ENCODE results near the gene YOD1. TPM values are rescaled to one million over a fixed set of nuclear protein-coding genes. Genes with fewer than 3 reads are reported as not detected.
A peak's percentile ranks its signal among the peaks of the same experiment; 100 is the strongest.

YOD1 gene
- total RNA-seq, 1 donor from 2014 or later = 8.0 TPM

DNA sequence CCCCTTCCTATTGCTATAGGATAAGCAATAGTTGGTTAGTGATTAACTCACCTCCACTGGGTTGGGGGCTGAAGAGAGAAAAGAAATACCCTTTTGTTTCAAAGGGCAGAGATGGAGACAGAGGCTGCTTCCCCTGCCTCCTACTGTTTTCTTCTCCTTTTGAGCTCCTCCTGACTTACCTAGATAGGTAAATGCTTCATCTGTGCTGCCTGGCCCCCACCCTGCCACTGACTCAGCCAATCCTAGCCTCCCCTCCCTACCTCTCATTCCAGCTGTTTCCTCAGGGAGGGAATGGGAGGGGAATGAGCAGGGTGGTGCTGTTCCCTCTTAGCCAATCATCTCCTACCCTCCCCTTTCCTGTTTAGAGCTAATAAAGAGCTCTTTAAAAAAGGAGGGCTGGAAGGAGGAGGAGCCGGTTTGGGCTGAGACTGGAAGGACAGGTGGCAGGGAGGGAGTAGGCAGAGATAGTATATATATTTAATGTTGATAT is 18.4 kb downstream of the YOD1 start, which contains the start of gene C1orf116:
TSS of gene C1orf116 (minus strand) at position 229 of the 490 bp plus-strand sequence. CDS start 5,158 bp downstream, outside the sequence.
- Mint-ChIP-seq H3K27me3 (peaks cover 42% of the 10 kb centered on the region), H3K27ac (no peak within 1 kb of the TSS), H3K9me3 (no peaks in the 10 kb centered on the region), H3K4me3 (no peak within 1 kb of the TSS), H3K36me3 (ENCODE audit: low read depth) (no peaks in the 10 kb centered on the region), H3K4me1 (no peaks in the 10 kb centered on the region)
- intact Hi-C loops (cut with micrococcal nuclease) = no loop called here
- DNase-seq = no peak

DNA sequence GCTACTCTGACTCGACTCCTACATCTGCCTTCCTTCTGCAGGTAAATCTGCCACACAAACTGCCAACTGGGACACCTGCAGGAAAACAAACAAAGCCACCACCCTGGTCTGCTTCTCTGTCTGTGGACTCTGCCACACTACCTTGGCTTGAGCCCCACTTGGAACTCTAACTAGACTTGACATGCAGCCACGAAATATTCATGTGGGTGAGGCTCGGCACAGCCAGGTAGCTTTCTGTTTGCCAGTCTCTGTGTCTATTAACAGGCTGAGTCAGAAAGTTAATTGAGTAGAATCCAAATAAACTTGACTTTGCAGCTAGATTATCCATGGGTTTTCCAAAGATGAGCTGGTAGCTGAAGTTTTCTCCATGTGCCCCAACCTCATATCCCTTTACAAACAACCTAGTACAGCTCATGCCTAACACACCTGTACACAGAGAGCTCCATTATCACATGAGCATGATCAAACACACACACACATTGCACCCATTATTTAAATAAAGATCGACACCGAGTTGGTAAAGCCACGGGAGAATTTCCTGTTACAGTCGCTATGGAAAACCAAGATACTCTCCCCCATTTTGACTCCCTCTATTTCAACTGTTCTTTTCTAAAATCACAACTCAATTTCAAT is 19.3 kb downstream of the YOD1 start:
- intact Hi-C loops (cut with micrococcal nuclease) = no loop called here
- Mint-ChIP-seq H3K27me3 (peaks cover 49% of the 10 kb centered on the region), H3K9me3 (no peaks in the 10 kb centered on the region)

DNA sequence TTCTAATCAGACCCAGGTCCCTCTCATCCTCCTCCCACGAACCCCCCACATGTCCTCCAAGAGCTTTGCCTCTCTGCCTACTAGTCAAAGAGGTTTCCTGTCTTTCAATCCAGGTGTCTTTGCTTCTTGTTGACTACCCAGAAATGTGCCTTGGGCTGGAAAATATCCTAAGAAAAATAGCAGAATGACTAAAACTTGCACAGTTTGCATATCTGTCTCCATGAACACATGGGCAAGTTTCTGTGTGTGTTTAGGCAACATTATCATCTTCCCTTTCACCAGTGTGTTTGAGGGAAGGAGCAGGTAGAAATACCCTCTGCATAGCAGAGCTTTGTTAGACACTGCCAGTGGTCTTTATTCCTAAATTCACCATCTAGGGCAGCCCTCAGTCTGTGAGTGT is 20.0 kb downstream of the YOD1 start:
- Mint-ChIP-seq H3K9me3 (no peaks in the 10 kb centered on the region), H3K4me3 (no peak overlapping the region), H3K36me3 (ENCODE audit: low read depth) (no peaks in the 10 kb centered on the region), H3K27me3 (peaks cover 53% of the 10 kb centered on the region), H3K27ac (no peak overlapping the region), H3K4me1 (no peaks in the 10 kb centered on the region)
- intact Hi-C loops (cut with micrococcal nuclease) = no loop called here
- no peak for DNase-seq

More for the DNA sequence above, 19.3 kb downstream of the YOD1 start:
- no peaks in the 10 kb centered on the region for H3K36me3 Mint-ChIP-seq (ENCODE audit: low read depth)
- no peak overlapping the region for H3K27ac Mint-ChIP-seq
- H3K4me3 Mint-ChIP-seq = no peak overlapping the region
- H3K4me1 Mint-ChIP-seq = no peaks in the 10 kb centered on the region
- DNase-seq = no peak

DNA sequence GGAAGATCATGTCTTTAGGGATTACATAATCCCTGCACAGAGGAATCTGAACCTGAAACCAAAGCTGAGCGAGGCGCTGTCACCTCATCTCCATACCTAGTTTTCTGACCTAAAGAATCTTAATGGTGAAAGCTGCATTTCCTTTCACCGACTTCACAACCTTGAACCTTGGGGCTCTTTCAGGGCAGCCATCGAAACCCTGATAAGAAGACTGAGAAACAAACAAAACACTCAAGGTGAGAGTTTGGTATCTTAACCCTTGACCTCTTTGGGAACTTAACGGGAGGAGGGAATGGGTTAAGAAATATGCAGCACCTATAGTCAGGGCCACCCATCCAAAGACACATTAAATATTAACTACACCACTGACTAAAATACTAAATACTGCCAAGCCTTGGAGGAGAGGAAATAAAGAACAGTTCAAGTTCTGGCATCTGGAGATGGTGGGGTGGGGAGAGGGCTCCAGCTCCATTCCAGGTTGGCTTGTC is 20.4 kb downstream of the YOD1 start:
- H3K36me3 Mint-ChIP-seq (ENCODE audit: low read depth) = no peaks in the 10 kb centered on the region
- H3K4me3 Mint-ChIP-seq = no peak overlapping the region
- H3K27ac Mint-ChIP-seq = no peak overlapping the region
- H3K4me1 Mint-ChIP-seq = no peaks in the 10 kb centered on the region
- intact Hi-C loops (cut with micrococcal nuclease) = no loop called here
- H3K27me3 Mint-ChIP-seq = peaks cover 56% of the 10 kb centered on the region
- H3K9me3 Mint-ChIP-seq = no peaks in the 10 kb centered on the region
- DNase-seq = no peak

DNA sequence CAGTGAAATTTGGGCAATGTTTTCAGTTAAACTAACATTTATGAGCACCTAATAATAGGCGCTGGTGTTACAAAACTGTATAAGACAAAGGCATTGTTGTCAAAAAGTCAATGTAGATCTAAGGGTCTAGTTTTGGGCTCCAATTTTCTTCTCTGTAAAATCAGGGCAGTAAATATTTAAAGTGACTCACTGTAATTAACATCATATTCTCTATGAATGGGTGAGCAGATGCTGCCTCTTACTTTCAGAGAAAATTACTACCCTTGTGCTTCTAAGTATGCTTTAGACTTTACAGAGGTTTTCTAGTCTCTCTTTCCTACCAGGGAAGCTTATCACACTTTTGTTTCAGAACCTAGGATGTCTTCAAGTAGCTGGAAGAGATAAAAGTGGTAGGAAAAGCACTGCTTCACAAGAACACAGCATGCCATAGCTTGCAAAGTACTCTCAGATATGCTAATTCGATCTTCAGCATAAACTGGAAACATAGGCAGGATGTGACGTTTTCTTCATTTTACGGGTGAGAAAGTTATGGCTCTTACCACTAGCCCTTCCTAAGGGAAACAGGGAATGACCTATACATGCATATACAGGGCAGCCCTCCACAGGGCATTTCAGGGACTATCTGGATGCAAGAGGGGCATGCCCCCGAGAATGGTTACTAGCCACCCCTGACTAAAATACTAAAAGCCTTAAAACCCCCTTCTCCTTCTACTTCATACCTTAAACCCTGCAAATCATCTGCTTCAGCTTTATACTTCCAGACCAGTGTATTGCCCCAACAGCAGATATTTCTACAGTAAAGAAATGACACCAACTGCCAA is 21.1 kb downstream of the YOD1 start:
- DNase-seq = no peak
- Mint-ChIP-seq H3K4me3 (no peak overlapping the region), H3K9me3 (no peaks in the 10 kb centered on the region), H3K4me1 (no peaks in the 10 kb centered on the region), H3K27ac (no peak overlapping the region), H3K36me3 (ENCODE audit: low read depth) (no peaks in the 10 kb centered on the region), H3K27me3 (peaks cover 58% of the 10 kb centered on the region)
- intact Hi-C loops (cut with micrococcal nuclease) = no loop called here

DNA sequence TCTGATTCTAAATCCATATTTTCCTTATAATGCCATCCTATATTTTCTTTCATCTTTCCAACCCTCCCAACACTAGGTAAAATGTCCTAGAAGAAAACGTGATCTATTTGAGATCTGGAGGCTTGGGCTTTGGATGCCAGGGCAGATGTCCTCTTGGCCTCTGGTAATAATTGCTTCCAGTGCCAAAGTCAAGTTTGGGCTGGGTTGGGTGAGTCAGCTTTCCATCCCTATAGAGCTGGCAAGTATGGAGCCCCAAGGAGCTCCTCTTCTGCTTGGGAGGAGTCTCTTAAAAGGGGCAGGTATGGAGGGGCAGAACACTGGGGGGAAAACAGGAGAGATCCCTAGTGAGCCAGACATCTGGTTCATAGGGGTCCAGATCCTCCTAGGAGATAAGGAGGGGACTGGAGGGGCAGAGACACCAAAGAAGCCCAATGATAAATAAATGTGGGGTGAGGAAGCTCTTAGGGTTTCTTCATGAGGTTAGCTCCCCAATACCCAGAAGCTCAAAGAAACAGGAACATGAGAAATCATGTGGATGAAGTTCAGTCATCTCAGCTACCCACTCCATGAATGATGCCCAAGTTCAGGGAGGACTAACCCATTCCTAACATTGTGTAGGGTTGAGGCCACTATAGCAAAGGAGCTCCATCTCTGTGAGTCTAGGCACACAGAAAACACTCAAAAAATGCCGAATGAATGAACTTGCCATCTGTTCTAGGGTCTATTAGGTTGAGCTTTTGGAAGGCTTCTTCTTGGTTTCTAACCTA is 21.9 kb downstream of the YOD1 start:
- H3K9me3 Mint-ChIP-seq = no peaks in the 10 kb centered on the region
- H3K4me3 Mint-ChIP-seq = no peak overlapping the region
- DNase-seq = no peak
- peaks cover 7% of the 10 kb centered on the region for H3K4me1 Mint-ChIP-seq
- H3K27ac Mint-ChIP-seq = no peak overlapping the region
- no peaks in the 10 kb centered on the region for H3K36me3 Mint-ChIP-seq (ENCODE audit: low read depth)
- H3K27me3 Mint-ChIP-seq = peaks cover 56% of the 10 kb centered on the region
- intact Hi-C loops (cut with micrococcal nuclease) = no loop called here

DNA sequence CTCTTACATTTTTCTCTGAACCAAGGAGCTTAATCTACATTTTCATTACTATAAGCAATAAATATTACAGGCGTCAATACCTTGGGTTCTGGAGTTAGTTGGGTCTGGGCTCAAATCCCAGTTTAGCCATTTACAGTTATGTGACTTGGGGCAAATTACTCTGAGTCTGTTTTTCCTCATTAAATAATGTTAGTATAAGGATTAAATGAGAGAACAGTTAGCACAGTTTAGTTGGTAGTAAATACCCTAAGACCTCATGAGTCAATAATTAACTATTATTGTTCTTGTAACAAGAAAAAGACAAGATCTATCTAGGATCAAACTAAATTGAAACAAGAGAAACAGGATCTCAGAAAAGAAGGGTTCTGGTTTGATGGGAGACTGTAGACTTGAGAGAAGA is 23.1 kb downstream of the YOD1 start:
- Mint-ChIP-seq H3K4me1 (peaks cover 7% of the 10 kb centered on the region), H3K9me3 (no peaks in the 10 kb centered on the region), H3K27me3 (peaks cover 52% of the 10 kb centered on the region), H3K27ac (no peak overlapping the region), H3K36me3 (ENCODE audit: low read depth) (no peaks in the 10 kb centered on the region), H3K4me3 (no peak overlapping the region)
- DNase-seq = no peak
- intact Hi-C loops (cut with micrococcal nuclease) = no loop called here

DNA sequence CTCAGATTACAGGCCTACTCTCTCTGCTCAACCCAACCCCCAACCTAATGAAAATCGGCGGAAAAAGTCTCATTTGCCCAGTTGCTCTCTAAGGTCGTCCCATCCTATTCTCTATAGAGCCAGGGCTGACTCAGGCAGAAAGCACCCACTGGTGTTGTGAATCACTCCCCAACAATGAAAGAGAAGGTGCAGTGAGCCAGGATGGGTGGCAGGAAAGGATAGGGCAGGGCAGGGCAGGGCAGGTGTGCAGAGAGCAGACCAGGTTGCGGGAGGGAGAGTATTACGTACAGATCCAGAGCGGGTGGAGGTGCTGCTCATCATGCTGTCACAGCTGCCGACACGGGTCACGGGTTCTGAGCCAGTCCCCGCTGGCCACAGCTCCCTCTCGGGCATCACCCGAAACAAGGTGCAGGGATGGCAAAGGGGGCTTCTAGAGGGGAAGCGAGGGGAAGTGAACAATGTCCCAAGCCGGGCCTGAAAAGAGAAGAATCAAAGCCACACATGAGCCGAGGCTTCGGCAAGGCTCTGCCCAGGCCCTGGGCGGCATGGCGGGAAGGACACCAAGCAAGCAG is 23.7 kb downstream of the YOD1 start:
- Mint-ChIP-seq H3K4me3 (no peak overlapping the region), H3K4me1 (peaks cover 7% of the 10 kb centered on the region), H3K27ac (no peak overlapping the region), H3K36me3 (ENCODE audit: low read depth) (no peaks in the 10 kb centered on the region), H3K27me3 (peaks cover 48% of the 10 kb centered on the region), H3K9me3 (no peaks in the 10 kb centered on the region)
- intact Hi-C loops (cut with micrococcal nuclease) = no loop called here
- DNase-seq = no peak

DNA sequence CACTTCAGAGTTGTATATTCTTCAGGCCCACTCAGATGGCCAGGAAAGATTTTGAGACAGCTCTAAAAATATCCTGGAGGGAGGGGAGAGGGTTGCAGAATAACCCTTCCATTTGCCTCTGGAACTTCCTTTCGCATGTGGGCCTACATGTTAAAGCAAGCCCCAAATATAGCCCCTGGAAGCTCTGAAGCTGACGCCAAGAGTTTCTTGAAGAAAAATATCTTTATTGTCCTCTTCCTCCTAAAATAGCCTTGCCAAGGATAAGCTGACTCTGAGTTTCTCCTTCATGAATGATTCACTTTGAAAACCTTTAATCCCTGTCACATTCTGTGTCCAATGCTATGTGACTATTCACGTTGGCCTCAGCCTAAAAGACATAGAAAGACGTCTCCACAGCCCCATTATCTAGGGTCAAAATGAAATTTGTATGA is 24.9 kb downstream of the YOD1 start:
- Mint-ChIP-seq H3K27me3 (peaks cover 38% of the 10 kb centered on the region), H3K36me3 (ENCODE audit: low read depth) (no peaks in the 10 kb centered on the region), H3K9me3 (no peaks in the 10 kb centered on the region), H3K27ac (no peak overlapping the region), H3K4me3 (no peak overlapping the region), H3K4me1 (peaks cover 7% of the 10 kb centered on the region)
- intact Hi-C loops (cut with micrococcal nuclease) = no loop called here
- DNase-seq = no peak

DNA sequence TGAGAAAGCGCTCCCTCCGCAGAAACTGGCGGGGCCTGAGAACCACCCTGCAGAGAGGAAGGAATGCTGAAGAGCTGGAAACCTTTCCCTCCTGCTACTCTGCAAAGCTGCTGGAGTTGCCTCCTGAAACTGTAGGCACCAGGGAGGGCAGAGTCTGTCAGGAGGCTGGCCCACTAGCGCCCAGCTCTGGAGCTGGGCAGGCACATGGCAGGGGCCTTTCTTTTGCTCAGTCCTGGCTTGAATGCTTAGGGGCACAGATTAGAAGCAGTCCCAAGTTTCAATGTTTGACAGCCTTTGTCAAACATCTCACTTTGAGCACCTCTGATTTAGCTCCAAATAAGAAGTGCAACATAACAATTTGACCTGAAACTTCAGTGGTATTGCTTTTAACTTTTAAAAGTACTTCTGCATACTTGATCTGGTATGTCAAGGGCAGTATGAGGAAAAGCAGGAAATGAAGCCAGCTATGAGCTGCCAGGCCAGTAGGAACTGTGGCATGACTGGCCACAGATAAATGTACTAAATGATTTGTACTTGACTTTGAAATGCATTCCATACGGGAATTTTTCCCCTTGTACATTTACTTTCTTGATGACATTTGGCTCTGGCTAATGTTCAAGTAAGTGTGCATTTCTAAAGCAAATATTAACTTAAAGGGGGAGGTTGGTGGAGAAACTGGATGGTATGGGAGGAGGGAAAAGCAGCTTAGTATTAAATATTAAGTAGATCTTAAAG is 25.7 kb downstream of the YOD1 start:
- Mint-ChIP-seq H3K27ac (no peak overlapping the region), H3K36me3 (ENCODE audit: low read depth) (no peaks in the 10 kb centered on the region), H3K9me3 (no peaks in the 10 kb centered on the region), H3K4me3 (no peak overlapping the region), H3K4me1 (peaks cover 7% of the 10 kb centered on the region), H3K27me3 (peaks cover 32% of the 10 kb centered on the region)
- no peak for DNase-seq
- intact Hi-C loops (cut with micrococcal nuclease) = no loop called here

DNA sequence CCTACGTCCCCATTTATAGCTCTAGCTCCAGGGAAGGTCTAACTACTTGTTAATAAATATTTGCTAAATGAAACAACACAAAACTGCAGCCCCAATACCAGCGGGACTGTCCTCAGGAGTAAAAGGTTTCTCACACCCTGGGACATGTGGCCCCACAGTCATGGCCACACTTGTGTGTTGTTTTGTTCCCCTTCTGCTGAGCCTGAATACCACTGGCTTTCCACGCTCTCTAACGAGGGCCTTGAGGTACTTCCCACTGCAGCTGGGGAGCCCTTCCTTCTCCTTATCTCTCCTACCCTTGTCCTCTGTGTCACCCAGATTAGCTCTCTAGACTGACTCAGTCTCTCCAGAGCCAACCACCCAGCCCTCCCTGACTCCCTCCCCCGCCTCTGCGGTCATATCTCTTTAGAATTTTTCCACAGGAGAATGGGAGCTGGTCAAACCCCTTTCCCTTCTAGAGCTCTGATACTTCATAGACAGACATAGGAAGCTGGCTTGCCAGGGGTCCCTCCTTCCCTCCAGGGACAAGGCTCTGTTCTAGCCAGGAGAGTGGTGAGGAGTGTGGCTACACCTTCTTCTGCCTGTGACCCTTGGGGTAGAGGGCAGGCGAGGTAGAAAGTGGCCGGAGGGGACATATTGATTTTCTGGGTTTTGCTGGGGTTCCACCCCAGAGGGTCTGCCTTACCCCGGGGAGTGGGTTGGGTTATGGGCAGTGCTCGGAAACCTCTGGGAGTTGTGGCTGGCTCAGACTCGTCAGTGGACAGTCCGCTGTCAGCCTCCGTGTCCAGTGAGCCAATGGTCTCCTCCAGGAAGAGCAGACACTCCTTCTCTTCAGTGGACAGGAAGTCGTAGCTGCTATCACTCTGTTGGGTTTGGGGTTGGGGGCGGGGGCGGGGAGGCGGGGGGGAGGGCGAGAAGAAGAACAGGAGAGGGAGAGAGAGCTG is 26.5 kb downstream of the YOD1 start:
- H3K27ac Mint-ChIP-seq = no peak overlapping the region
- H3K27me3 Mint-ChIP-seq = peaks cover 25% of the 10 kb centered on the region
- peaks cover 7% of the 10 kb centered on the region for H3K4me1 Mint-ChIP-seq
- DNase-seq = peak; percentile 47
- no peaks in the 10 kb centered on the region for H3K9me3 Mint-ChIP-seq
- intact Hi-C loops (cut with micrococcal nuclease) = no loop called here
- no peaks in the 10 kb centered on the region for H3K36me3 Mint-ChIP-seq (ENCODE audit: low read depth)
- no peak overlapping the region for H3K4me3 Mint-ChIP-seq

DNA sequence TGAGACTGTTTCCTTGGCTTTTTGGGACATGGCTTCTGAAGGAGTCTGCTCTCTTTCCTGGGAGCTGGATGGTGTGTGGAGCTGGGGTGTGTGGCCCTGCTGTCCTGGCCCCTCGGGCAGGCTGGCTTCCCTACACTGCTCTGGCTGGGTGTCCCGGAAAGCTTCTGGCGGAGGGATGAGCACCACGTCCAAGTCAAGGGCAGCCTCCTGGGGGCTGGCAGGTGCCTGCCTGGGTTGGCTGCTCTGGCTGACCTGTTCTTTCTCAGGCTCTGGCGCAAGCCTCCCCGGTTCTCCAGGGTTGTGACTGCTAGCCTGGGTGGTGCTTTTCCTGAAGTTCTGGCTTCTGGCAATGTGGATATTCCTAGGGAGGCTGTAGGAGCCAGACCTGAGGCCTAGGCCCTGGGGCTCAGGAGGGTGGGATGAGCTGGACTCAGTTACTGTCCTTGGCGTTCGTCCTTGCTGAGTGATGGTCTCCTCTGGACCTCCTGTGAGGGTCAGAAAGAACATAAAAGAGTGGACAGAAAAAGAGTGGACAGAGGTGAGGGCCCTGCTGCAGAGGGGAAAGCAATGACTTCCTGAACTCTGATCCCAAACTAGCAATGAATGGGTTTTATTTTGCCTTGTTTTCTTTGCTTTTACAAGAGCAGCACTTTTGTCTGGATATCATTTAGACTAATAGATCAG is 27.9 kb downstream of the YOD1 start:
- no peak overlapping the region for H3K4me3 Mint-ChIP-seq
- intact Hi-C loops (cut with micrococcal nuclease) = no loop called here
- H3K27me3 Mint-ChIP-seq = peaks cover 25% of the 10 kb centered on the region
- H3K27ac Mint-ChIP-seq = no peak overlapping the region
- no peaks in the 10 kb centered on the region for H3K9me3 Mint-ChIP-seq
- peak; percentile 46 for DNase-seq
- peaks cover 7% of the 10 kb centered on the region for H3K4me1 Mint-ChIP-seq
- H3K36me3 Mint-ChIP-seq (ENCODE audit: low read depth) = no peaks in the 10 kb centered on the region
